Activated T-helper 2 cell treated with anti-CD3 and anti-CD28 coated beads, Interferon-gamma antibody, Interleukin-2, Interleukin-4, amounts not matched to agents 10 μg/mL and 5 μg/mL and 100 μg/mL, durations not matched to agents 14 hours and 24 hours and 36 hours (primary cell): ENCODE data around the gene SAMD13. TPM values are rescaled to one million over a fixed set of nuclear protein-coding genes. Genes with fewer than 3 reads are reported as not detected.

Source experiments
- DNase-seq: peaks from one replicate; pipeline ENCODE4 v3.0.0; 2021; ENCODE audit warnings: low spot score
- H3K27ac Mint-ChIP-seq: one replicate; pipeline ENCODE4 v1.8.0; 2021; ENCODE audit warnings: mixed read lengths
- H3K27me3 Mint-ChIP-seq: one replicate; pipeline ENCODE4 v1.8.0; 2021; ENCODE audit warnings: low read depth, mixed read lengths
- H3K36me3 Mint-ChIP-seq: one replicate; pipeline ENCODE4 v1.8.0; 2021; ENCODE audit warnings: low read depth, mixed read lengths
- H3K4me1 Mint-ChIP-seq: one replicate; pipeline ENCODE4 v1.8.0; 2021; ENCODE audit warnings: low read depth, mixed read lengths
- H3K4me3 Mint-ChIP-seq: one replicate; pipeline ENCODE4 v1.8.0; 2021; ENCODE audit warnings: low read depth, mild to moderate bottlenecking, moderate library complexity, mixed read lengths
- H3K9me3 Mint-ChIP-seq: one replicate; pipeline ENCODE4 v1.8.0; 2021; ENCODE audit warnings: mixed read lengths
- intact Hi-C: fragments of 100-400 bp; cut with micrococcal nuclease; formaldehyde crosslinking; loops from one replicate; pipeline ENCODE4 v1.15.1; 2023
- total RNA-seq: library from RNA; stranded (reverse); gene quantifications from 2 replicates; pipeline ENCODE4 v1.2.3, GENCODE V29; 2022

Gene SAMD13
- total RNA-seq, 1 donor from 2014 or later: 0.30 TPM

DNA sequence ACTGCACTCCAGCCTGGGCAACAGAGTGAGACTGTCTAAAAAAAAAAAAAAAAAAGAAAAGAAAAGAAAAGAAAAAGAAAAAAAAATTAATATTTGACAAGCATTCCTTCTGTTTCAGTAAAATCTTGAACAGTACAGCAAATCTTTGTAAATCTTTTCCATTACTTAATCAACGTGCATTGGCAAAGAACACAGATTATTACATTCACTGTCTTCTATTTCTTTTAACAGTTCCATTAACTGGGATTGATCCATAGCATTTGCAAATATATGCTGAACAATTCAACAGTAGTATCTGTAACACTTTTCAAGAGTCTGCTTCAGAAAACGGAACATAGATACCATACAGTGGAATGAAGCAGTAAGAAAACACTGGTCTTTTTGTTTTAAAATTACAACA is 9.8 kb downstream of the SAMD13 start:
- Mint-ChIP-seq H3K27ac (no peak overlapping the region), H3K36me3 (no peaks in the 10 kb centered on the region), H3K4me1 (no peaks in the 10 kb centered on the region), H3K9me3 (peaks cover 9% of the 10 kb centered on the region), H3K27me3 (peaks cover 18% of the 10 kb centered on the region), H3K4me3 (no peak overlapping the region)
- intact Hi-C loops: no loop called here
- DNase-seq: no peak

DNA sequence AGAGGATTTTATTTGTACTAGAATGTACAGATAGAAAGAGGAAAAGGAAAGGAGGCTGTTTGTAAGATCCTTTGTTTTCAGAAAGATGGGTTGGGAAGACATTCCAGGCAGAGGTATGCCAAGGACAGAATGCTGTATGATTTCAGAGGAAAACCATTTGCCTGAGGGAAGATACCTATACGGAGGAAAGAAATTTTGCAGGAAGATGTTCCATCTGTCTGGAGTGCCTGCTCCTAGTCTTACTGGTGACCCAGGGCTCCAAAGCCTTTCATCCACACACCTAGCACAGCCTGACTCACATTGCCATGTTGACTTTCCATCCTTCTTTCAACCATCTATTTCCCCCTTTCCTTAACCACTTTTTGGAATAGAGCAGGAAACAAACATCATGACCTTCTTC is 18.2 kb downstream of the SAMD13 start:
- no peak overlapping the region for H3K27ac Mint-ChIP-seq
- H3K4me3 Mint-ChIP-seq: no peak overlapping the region
- no peaks in the 10 kb centered on the region for H3K36me3 Mint-ChIP-seq
- peaks cover 6% of the 10 kb centered on the region for H3K4me1 Mint-ChIP-seq
- peaks cover 11% of the 10 kb centered on the region for H3K9me3 Mint-ChIP-seq
- intact Hi-C loops: no loop called here
- peaks cover 14% of the 10 kb centered on the region for H3K27me3 Mint-ChIP-seq
- DNase-seq: no peak

DNA sequence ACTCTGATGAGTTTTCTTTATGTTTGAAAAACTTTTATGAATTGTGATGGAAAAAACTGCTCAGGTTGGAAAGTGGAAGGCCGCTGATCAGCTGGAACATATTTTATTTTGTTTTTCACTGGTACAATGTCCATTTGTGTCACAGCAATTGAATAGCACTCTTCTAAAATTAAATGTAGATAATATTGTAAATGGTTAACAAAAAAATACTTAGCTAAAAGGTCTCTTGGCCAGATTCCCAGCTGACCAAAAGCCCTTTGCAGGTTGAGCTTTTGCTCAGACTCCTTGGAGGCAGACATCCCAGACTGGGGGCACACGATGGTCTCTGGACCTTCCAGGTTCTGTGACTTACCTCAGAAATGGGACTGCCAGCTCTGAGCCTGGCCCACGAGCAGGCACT is 26.3 kb downstream of the SAMD13 start:
- intact Hi-C loops: no loop called here
- H3K27ac Mint-ChIP-seq: no peak overlapping the region
- H3K9me3 Mint-ChIP-seq: no peaks in the 10 kb centered on the region
- no peak for DNase-seq
- H3K4me1 Mint-ChIP-seq: no peaks in the 10 kb centered on the region
- no peak overlapping the region for H3K4me3 Mint-ChIP-seq
- H3K27me3 Mint-ChIP-seq: no peaks in the 10 kb centered on the region
- no peaks in the 10 kb centered on the region for H3K36me3 Mint-ChIP-seq

DNA sequence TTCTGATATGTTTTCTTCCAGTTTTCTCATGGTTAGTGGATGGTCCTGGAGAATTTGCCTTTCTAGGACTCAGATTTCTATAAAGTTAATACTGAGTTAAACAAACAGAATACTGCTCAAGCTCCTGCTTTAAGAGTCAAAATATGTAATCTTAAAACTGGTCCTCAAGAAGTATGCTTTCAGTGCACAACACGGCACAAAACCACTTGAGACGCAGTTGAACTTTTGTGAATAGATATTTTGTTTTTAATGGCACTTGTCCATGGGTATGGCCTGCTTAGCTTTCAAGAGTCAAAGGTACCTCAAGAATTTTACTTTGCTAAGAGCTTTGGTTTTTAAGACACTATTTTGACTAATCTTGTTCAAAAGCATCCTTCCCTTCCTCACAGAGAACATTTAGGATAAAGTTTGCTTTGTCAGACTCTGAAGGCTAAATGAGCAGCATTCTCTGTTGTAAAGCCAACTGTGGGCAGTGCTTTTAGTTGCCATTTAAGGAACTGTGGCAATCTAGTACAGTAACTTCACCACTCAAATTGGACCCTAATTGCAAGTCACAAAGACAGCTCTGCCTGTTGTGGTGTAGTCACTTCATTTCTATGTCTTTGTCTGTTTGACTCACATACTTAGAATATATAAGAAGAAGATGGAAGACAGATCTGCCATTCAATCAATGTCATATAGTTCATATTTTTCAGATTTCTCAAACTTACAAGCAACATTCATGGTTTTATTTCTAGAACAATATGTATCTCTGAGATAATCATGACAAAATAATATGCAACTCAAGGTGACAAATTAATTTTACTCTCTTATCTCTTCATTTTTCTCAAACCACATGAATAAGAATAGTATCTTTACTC is 28.8 kb downstream of the SAMD13 start:
- H3K4me1 Mint-ChIP-seq: peaks cover 2% of the 10 kb centered on the region
- no peaks in the 10 kb centered on the region for H3K36me3 Mint-ChIP-seq
- intact Hi-C loops: no loop called here
- no peak overlapping the region for H3K27ac Mint-ChIP-seq
- H3K4me3 Mint-ChIP-seq: no peak overlapping the region
- peaks cover 3% of the 10 kb centered on the region for H3K27me3 Mint-ChIP-seq
- no peak for DNase-seq
- H3K9me3 Mint-ChIP-seq: peaks cover 8% of the 10 kb centered on the region

DNA sequence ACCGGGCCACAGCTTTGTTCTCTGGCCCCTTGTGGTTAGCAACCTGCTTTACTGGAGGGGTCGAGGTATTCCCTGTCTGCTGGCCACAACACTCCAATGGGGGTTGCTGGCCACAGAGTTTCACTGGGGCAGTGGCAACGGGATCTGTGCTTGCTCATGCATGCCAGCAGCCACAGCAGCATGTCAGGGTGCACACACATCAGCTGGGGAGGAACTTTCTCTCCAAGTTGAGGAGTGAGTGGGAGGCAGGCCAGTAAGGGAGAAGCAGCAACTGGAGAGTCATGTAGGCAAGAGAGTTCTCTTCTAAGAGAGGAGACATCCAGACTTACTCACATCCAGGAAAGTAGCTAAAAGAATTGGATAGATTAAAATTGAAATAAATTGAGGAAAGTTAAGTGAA is 38.0 kb downstream of the SAMD13 start:
- peaks cover 31% of the 10 kb centered on the region for H3K9me3 Mint-ChIP-seq
- intact Hi-C loops: no loop called here
- H3K27ac Mint-ChIP-seq: no peak overlapping the region
- no peak overlapping the region for H3K4me3 Mint-ChIP-seq
- peaks cover 2% of the 10 kb centered on the region for H3K4me1 Mint-ChIP-seq
- H3K36me3 Mint-ChIP-seq: no peaks in the 10 kb centered on the region
- H3K27me3 Mint-ChIP-seq: peaks cover 3% of the 10 kb centered on the region
- DNase-seq: no peak

DNA sequence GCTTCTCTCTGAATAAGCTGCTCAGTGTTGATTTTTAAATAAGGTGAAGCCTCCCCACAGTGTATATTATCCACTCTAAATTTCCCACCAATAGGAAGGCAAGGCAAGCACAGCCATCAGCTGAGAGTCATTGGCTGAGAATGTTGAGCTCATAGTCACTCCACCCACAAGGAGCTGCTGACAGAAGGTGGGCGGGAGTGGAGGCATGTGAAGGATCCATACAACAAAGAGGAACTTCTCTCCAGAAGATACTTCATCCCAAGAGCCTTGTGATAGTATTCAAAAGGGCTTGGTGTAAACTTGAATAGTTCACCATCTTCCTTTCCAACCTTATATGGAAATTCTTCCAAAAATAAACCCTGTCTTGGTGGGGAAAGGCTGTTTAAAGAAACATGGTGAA is 42.8 kb downstream of the SAMD13 start:
- H3K4me3 Mint-ChIP-seq: no peak overlapping the region
- no peaks in the 10 kb centered on the region for H3K36me3 Mint-ChIP-seq
- H3K9me3 Mint-ChIP-seq: no peaks in the 10 kb centered on the region
- no peaks in the 10 kb centered on the region for H3K4me1 Mint-ChIP-seq
- no peak overlapping the region for H3K27ac Mint-ChIP-seq
- peaks cover 2% of the 10 kb centered on the region for H3K27me3 Mint-ChIP-seq
- no peak for DNase-seq
- intact Hi-C loops: no loop called here

DNA sequence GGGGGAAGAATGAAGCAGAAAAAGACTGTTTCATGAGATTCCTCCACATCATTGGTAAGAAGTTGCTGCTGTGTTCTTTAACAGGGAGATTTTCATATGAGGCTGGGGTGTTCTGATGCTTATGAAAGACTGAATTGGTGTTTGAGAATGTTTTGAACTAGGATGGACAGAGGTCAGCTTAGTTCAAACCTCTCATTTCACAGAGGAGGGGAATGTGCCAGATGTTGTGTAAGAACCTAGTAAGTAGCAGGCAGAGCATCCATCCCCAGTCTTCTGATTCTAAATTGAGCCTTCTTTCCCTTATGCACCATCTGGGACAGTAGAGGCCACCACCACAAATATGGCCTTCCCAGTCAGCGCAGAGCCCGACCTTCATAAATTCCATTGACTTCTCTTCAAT is 43.7 kb downstream of the SAMD13 start:
- H3K4me1 Mint-ChIP-seq: no peaks in the 10 kb centered on the region
- no peak overlapping the region for H3K4me3 Mint-ChIP-seq
- H3K27ac Mint-ChIP-seq: no peak overlapping the region
- no peak for DNase-seq
- H3K27me3 Mint-ChIP-seq: no peaks in the 10 kb centered on the region
- H3K9me3 Mint-ChIP-seq: no peaks in the 10 kb centered on the region
- intact Hi-C loops: no loop called here
- no peaks in the 10 kb centered on the region for H3K36me3 Mint-ChIP-seq

DNA sequence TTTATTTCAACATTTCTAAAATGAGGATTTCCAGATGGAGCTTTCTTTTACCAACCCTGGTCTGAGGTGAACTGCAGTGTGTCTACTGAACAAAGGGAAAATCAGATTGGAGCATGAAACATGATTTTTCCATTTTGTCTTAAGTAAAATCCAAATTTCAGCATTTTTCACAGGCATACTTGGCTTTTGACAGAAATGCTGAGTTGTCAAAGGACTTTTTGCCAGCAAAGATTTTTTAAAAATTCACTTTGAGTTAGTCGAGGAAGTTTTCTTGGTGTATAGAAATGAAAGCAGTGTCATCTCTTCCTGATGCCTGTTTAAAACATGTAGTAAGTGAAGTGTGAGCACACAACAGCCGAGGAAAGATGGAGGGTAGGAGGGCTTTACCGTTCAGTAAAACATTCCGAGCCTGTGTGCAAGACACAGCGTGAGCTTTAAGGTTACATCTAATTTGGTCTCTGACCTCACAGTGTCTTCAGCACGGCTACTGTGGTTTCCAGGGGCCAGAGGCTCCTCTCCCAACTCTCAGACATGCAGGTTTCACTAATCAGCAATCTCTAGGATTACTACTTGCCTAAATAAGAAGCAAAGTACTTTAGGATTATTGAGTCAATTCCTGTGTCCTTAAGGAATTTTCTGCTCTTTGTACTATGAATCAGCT is 45.9 kb downstream of the SAMD13 start:
- H3K27me3 Mint-ChIP-seq: no peaks in the 10 kb centered on the region
- intact Hi-C loops: no loop called here
- DNase-seq: no peak
- no peaks in the 10 kb centered on the region for H3K36me3 Mint-ChIP-seq
- no peak overlapping the region for H3K27ac Mint-ChIP-seq
- H3K4me3 Mint-ChIP-seq: no peak overlapping the region
- H3K4me1 Mint-ChIP-seq: no peaks in the 10 kb centered on the region
- no peaks in the 10 kb centered on the region for H3K9me3 Mint-ChIP-seq

DNA sequence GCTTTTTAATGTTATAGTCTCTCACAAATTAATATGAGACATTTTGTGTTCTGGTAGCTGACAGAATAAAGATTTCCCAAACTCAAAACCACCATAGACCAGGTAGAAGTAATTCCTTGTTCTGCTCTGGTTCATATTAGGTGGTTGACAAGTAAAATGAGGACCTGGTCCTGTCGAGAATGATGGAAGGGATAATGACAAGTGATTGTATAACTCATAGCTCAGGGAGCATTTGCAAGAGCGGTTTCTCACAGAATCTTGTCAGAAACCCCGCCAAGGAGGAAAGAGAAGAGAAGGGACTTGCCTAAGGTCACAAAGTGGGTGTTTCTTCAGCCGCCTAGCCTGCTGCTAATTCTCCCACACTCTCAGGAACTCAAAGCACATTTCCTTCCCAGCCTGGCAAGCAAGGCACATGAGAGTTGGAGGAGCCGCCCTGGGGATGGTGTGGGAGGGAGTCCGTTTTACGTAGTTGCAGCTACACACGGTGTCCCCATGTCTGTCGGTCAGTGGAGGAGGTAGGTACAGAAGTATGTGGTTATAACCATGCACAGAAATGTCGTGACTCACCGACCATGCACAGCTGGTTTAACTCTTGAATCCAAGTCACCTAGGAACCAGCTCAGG is 46.5 kb downstream of the SAMD13 start:
- no peaks in the 10 kb centered on the region for H3K27me3 Mint-ChIP-seq
- intact Hi-C loops: no loop called here
- no peak overlapping the region for H3K4me3 Mint-ChIP-seq
- no peak overlapping the region for H3K27ac Mint-ChIP-seq
- H3K4me1 Mint-ChIP-seq: no peaks in the 10 kb centered on the region
- DNase-seq: no peak
- H3K9me3 Mint-ChIP-seq: no peaks in the 10 kb centered on the region
- no peaks in the 10 kb centered on the region for H3K36me3 Mint-ChIP-seq

DNA sequence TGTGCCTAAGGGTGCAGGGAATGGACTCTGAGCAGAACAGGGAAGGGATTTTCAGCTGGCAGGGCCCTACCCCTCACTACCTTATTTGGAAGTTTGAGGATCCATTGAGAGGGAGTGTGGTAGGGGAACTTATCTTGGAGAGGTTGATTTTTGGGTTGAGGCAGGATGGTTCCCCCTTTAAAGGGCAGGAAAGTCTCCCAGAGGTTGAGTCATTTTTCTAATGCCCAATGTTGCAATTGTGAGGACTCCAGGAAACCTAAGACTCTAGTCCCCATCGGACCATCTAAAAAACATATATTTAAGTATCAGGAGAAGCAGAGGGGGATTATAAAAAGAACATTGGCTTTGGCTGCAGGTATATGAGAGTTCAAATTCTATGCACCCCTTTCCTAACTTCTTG is 47.3 kb downstream of the SAMD13 start:
- Mint-ChIP-seq H3K27ac (no peak overlapping the region), H3K27me3 (no peaks in the 10 kb centered on the region), H3K9me3 (no peaks in the 10 kb centered on the region), H3K4me3 (no peak overlapping the region), H3K36me3 (no peaks in the 10 kb centered on the region), H3K4me1 (no peaks in the 10 kb centered on the region)
- intact Hi-C loops: no loop called here
- no peak for DNase-seq

DNA sequence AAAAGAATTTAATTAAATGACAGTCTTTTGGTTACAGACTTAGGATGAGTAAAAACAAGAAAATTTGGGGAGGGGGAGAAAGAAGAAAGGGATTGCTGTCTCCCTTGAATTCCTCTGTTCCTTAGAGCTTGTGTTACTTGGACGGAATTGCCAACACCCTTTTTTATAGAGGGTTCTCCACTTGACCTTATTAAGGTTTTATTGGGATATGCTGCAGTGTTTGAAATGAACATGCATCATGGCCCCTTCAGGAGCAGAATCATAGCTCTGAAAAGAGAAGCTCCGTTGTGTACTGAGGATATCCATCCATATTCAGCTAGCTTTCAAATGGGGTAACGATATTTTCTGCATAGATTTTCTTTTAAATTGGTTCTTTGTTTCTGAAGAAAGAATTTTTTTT is 48.6 kb downstream of the SAMD13 start:
- no peaks in the 10 kb centered on the region for H3K27me3 Mint-ChIP-seq
- intact Hi-C loops: no loop called here

DNA sequence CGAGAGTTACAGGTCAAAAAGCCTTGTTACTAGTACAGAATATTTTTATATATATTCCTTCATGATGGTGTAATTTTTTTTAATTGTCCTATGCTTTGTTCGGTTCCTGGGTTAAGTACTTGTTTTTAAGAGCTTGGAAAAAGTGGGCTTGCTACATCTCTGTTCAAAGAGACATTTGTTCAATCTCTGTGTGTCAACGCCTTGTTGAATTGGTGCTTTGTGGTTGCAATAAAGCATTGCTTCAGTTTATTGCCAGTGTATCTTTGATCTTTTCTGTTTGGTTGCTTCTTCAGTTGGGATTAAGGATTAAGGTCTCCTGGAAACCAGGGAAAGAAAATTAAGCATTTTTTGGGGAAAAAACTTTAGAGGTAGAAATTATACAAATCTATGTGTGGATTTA is 49.0 kb downstream of the SAMD13 start:
- H3K4me3 Mint-ChIP-seq: no peak overlapping the region

More for the DNA sequence above, 48.6 kb downstream of the SAMD13 start:
- Mint-ChIP-seq H3K4me1 (no peaks in the 10 kb centered on the region), H3K27ac (no peak overlapping the region), H3K4me3 (no peak overlapping the region), H3K9me3 (no peaks in the 10 kb centered on the region), H3K36me3 (no peaks in the 10 kb centered on the region)
- no peak for DNase-seq

More for the DNA sequence above, 49.0 kb downstream of the SAMD13 start:
- no peak for DNase-seq
- Mint-ChIP-seq H3K27ac (no peak overlapping the region), H3K36me3 (no peaks in the 10 kb centered on the region), H3K4me1 (no peaks in the 10 kb centered on the region), H3K9me3 (no peaks in the 10 kb centered on the region), H3K27me3 (no peaks in the 10 kb centered on the region)
- intact Hi-C loops: no loop called here
